HG02884 (cell line): ENCODE measurements around the gene KLK2.

Experiments used
- ATAC-seq: cut with Tn5 transposase; IDR thresholded peaks from one replicate; pipeline ENCODE4 v1.9.1; 2021; ENCODE audit warnings: mild to moderate bottlenecking, moderate library complexity; ENCODE audit not compliant: unreplicated experiment

Gene KLK2

DNA sequence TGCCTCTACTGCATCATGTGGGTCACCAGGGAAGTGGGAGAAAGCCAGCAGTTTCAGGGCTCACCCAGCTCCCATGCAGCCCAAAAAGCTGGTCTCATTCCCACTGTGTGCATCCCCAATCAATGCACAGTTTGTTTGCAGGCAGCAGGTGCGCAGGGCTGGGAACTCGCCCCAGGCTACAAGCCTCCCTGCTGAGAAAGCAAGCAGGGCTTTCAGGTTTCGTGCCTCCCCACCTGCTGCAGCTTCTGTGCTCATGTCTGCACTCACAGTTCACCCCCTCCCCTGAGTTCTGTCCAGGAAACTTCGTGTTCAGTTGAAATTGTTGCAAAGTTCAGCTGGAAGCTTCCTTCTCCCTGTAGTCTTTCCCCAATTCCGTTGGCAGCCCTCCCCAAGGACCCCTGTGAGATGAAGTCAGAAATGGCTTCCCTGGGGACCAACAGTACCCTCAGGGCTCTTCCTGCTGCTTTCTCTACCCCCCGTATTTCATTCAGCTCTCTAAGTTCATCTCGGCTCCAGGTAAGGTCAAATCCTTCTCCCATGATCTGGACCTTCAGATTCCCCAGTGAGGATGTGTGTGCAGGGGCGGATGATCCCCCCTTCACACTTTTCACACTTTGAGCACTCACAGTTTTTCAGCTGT lies 28.8 kb upstream of the KLK2 start:
- ATAC-seq, result no peak

DNA sequence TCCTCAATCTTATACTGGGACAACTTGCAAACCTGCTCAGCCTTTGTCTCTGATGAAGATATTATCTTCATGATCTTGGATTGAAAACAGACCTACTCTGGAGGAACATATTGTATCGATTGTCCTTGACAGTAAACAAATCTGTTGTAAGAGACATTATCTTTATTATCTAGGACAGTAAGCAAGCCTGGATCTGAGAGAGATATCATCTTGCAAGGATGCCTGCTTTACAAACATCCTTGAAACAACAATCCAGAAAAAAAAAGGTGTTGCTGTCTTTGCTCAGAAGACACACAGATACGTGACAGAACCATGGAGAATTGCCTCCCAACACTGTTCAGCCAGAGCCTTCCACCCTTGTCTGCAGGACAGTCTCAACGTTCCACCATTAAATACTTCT lies 22.5 kb upstream of the KLK2 start:
- no peak for ATAC-seq

DNA sequence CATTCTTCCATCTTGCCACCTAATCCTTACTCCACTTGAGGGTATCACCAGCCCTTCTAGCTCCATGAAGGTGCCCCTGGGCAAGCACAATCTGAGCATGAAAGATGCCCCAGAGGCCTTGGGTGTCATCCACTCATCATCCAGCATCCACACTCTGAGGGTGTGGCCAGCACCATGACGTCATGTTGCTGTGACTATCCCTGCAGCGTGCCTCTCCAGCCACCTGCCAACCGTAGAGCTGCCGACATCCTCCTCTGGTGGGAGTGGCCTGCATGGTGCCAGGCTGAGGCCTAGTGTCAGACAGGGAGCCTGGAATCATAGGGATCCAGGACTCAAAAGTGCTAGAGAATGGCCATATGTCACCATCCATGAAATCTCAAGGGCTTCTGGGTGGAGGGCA lies 21.6 kb upstream of the KLK2 start:
- no peak for ATAC-seq

DNA sequence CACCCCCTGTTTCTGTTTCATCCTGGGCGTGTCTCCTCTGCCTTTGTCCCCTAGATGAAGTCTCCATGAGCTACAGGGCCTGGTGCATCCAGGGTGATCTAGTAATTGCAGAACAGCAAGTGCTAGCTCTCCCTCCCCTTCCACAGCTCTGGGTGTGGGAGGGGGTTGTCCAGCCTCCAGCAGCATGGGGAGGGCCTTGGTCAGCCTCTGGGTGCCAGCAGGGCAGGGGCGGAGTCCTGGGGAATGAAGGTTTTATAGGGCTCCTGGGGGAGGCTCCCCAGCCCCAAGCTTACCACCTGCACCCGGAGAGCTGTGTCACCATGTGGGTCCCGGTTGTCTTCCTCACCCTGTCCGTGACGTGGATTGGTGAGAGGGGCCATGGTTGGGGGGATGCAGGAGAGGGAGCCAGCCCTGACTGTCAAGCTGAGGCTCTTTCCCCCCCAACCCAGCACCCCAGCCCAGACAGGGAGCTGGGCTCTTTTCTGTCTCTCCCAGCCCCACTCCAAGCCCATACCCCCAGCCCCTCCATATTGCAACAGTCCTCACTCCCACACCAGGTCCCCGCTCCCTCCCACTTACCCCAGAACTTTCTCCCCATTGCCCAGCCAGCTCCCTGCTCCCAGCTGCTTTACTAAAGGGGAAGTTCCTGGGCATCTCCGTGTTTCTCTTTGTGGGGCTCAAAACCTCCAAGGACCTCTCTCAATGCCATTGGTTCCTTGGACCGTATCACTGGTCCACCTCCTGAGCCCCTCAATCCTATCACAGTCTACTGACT lies 18.4 kb upstream of the KLK2 start, which contains the start of gene KLK3:
KLK3 (plus strand) TSS at position 280 of the 775 bp plus-strand sequence; CDS start at position 321, 41 bp downstream.
- ATAC-seq, result no peak

DNA sequence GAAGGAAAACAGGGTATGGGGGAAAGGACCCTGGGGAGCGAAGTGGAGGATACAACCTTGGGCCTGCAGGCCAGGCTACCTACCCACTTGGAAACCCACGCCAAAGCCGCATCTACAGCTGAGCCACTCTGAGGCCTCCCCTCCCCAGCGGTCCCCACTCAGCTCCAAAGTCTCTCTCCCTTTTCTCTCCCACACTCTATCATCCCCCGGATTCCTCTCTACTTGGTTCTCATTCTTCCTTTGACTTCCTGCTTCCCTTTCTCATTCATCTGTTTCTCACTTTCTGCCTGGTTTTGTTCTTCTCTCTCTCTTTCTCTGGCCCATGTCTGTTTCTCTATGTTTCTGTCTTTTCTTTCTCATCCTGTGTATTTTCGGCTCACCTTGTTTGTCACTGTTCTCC lies 15.9 kb upstream of the KLK2 start:
- ATAC-seq, result no peak

DNA sequence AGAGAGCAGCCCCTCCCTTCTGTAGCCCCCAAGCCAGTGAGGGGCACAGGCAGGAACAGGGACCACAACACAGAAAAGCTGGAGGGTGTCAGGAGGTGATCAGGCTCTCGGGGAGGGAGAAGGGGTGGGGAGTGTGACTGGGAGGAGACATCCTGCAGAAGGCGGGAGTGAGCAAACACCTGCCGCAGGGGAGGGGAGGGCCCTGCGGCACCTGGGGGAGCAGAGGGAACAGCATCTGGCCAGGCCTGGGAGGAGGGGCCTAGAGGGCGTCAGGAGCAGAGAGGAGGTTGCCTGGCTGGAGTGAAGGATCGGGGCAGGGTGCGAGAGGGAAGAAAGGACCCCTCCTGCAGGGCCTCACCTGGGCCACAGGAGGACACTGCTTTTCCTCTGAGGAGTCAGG lies 14.4 kb upstream of the KLK2 start:
- no peak for ATAC-seq

DNA sequence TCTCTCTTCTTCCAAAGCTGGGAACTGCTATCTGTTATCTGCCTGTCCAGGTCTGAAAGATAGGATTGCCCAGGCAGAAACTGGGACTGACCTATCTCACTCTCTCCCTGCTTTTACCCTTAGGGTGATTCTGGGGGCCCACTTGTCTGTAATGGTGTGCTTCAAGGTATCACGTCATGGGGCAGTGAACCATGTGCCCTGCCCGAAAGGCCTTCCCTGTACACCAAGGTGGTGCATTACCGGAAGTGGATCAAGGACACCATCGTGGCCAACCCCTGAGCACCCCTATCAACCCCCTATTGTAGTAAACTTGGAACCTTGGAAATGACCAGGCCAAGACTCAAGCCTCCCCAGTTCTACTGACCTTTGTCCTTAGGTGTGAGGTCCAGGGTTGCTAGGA lies 13.4 kb upstream of the KLK2 start:
- ATAC-seq, result no peak

DNA sequence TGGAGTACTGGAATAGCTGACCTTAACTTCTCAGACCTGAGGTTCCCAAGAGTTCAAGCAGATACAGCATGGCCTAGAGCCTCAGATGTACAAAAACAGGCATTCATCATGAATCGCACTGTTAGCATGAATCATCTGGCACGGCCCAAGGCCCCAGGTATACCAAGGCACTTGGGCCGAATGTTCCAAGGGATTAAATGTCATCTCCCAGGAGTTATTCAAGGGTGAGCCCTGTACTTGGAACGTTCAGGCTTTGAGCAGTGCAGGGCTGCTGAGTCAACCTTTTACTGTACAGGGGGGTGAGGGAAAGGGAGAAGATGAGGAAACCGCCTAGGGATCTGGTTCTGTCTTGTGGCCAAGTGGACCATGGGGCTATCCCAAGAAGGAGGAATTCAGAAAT lies 12.2 kb upstream of the KLK2 start:
- no peak for ATAC-seq

DNA sequence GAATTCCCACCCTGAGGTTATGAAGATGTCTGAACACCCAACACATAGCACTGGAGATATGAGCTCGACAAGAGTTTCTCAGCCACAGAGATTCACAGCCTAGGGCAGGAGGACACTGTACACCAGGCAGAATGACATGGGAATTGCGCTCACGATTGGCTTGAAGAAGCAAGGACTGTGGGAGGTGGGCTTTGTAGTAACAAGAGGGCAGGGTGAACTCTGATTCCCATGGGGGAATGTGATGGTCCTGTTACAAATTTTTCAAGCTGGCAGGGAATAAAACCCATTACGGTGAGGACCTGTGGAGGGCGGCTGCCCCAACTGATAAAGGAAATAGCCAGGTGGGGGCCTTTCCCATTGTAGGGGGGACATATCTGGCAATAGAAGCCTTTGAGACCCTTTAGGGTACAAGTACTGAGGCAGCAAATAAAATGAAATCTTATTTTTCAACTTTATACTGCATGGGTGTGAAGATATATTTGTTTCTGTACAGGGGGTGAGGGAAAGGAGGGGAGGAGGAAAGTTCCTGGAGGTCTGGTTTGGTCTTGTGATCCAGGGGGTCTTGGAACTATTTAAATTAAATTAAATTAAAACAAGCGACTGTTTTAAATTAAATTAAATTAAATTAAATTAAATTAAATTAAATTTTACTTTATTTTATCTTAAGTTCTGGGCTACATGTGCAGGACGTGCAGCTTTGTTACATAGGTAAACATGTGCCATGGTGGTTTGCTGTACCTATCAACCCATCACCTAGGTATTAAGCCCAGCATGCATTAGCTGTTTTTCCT lies 11.5 kb upstream of the KLK2 start:
- ATAC-seq, result no peak

DNA sequence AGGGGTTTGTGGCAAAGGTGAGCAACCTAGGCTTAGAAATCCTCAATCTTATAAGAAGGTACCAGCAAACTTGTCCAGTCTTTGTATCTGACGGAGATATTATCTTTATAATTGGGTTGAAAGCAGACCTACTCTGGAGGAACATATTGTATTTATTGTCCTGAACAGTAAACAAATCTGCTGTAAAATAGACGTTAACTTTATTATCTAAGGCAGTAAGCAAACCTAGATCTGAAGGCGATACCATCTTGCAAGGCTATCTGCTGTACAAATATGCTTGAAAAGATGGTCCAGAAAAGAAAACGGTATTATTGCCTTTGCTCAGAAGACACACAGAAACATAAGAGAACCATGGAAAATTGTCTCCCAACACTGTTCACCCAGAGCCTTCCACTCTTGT lies 3.8 kb upstream of the KLK2 start:
- no peak for ATAC-seq

DNA sequence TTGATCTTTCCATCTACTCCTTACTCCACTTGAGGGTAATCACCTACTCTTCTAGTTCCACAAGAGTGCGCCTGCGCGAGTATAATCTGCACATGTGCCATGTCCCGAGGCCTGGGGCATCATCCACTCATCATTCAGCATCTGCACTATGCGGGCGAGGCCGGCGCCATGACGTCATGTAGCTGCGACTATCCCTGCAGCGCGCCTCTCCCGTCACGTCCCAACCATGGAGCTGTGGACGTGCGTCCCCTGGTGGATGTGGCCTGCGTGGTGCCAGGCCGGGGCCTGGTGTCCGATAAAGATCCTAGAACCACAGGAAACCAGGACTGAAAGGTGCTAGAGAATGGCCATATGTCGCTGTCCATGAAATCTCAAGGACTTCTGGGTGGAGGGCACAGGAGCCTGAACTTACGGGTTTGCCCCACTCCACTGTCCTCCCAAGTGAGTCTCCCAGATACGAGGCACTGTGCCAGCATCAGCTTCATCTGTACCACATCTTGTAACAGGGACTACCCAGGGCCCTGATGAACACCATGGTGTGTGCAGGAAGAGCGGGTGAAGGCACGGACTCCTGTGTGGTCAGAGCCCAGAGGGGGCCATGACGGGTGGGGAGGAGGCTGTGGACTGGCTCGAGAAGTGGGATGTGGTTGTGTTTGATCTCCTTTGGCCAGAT lies 2.7 kb upstream of the KLK2 start:
- no peak for ATAC-seq

DNA sequence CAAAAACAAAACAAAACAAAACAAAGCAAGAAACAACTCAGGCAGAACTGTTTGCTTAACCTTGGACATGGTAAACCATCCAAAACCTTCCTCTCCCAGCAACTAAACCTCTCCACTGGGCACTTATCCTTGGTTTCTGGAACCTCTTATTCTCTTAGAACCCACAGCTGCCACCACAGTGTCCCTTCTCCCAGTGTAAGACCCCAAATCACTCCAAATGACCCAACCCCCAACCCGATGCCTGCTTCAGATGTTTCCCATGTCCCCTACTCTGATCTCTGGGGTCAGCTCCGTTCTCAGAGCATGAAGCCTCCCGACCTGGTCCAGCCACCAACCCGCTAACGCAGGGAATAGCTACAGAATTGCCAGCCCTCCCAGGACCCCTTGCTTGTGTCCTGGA lies 972 bp downstream of the KLK2 start:
- no peak for ATAC-seq

DNA sequence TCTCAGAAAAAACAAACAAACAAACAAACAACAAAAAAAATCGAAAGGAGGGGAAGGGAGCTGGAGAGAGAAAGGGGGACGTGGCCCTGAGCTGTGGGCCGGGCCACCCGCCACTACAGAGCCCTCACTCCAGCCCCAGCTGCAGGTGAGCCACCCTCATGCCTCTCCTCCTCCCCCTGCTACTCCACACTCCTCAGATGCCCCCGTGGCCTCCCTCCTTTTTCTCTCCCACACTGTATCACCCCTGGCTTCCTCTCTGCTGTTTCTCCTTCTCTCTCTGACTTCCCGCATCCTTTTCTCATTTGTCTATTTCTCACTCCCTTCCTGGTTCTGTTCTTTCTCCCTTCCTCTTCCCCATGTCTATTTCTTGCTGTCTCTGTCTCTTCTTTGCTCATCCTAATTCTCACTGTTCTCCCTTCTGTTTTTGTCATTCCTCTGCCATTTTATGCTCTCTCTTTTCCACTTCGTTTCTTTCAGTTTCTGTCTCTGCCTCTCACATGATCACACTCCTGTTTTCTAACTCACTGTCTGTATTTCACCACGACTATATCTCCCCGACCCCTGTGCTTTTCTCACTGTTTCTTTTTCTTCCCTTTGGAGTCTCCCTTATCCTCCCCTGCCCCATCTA lies 2.7 kb downstream of the KLK2 start:
- ATAC-seq, result no peak

DNA sequence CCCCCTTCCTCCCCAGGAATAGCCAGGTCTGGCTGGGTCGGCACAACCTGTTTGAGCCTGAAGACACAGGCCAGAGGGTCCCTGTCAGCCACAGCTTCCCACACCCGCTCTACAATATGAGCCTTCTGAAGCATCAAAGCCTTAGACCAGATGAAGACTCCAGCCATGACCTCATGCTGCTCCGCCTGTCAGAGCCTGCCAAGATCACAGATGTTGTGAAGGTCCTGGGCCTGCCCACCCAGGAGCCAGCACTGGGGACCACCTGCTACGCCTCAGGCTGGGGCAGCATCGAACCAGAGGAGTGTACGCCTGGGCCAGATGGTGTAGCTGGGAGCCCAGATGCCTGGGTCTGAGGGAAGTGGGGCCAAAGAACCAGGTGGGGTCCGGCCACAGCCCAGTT lies 3.2 kb downstream of the KLK2 start:
- no peak for ATAC-seq

DNA sequence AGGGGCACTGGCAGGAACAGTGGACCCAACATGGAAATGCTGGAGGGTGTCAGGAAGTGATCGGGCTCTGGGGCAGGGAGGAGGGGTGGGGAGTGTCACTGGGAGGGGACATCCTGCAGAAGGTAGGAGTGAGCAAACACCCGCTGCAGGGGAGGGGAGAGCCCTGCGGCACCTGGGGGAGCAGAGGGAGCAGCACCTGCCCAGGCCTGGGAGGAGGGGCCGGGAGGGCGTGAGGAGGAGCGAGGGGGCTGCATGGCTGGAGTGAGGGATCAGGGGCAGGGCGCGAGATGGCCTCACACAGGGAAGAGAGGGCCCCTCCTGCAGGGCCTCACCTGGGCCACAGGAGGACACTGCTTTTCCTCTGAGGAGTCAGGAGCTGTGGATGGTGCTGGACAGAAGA lies 4.1 kb downstream of the KLK2 start:
- no peak for ATAC-seq

DNA sequence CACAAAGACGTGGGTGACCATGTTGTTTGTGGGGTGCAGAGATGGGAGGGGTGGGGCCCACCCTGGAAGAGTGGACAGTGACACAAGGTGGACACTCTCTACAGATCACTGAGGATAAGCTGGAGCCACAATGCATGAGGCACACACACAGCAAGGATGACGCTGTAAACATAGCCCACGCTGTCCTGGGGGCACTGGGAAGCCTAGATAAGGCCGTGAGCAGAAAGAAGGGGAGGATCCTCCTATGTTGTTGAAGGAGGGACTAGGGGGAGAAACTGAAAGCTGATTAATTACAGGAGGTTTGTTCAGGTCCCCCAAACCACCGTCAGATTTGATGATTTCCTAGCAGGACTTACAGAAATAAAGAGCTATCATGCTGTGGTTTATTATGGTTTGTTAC lies 5.6 kb downstream of the KLK2 start:
- no peak for ATAC-seq

DNA sequence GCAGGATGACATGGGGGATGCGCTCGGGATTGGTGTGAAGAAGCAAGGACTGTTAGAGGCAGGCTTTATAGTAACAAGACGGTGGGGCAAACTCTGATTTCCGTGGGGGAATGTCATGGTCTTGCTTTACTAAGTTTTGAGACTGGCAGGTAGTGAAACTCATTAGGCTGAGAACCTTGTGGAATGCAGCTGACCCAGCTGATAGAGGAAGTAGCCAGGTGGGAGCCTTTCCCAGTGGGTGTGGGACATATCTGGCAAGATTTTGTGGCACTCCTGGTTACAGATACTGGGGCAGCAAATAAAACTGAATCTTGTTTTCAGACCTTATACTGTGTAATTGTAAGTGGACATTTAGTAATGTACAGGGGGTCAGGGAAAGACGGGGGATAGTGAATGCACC lies 7.0 kb downstream of the KLK2 start:
- ATAC-seq, result no peak

DNA sequence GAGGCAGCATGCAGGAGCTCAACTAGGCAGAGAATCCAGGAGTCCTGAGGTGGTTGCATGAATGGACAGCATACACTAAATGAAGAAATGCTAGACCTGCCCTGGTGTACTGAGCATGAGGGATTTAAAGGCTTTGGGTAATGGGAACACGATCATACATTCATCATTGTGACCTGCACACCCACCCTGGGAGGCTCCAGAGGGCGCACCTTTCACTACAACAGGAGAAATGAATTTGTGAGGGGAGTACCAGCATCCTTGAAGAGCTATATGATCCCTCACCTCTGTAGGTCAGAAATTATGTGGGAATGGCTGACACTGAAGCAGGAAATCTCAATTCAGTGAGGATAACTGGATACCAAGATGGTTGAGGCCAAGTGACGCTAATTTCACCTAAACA lies 8.9 kb downstream of the KLK2 start:
- no peak for ATAC-seq

DNA sequence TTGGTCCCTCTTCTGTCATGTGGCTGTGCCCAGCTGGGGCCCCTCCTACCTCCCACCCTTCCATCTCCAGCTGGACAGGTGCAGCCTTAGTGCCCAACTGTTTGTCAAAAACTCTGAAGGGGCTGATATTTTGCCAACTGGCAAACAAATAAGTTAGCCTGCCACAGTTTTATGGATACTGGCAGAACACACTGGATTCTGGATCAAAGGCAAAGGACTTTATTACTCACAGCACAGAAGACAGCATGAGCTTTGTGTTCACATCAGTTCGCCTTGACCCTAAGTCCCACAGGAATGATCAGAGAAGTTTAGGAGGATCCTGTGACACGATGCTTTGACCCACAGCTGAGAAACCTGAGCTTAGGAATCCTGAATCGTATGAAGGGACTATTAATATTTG lies 16.4 kb downstream of the KLK2 start:
- no peak for ATAC-seq

DNA sequence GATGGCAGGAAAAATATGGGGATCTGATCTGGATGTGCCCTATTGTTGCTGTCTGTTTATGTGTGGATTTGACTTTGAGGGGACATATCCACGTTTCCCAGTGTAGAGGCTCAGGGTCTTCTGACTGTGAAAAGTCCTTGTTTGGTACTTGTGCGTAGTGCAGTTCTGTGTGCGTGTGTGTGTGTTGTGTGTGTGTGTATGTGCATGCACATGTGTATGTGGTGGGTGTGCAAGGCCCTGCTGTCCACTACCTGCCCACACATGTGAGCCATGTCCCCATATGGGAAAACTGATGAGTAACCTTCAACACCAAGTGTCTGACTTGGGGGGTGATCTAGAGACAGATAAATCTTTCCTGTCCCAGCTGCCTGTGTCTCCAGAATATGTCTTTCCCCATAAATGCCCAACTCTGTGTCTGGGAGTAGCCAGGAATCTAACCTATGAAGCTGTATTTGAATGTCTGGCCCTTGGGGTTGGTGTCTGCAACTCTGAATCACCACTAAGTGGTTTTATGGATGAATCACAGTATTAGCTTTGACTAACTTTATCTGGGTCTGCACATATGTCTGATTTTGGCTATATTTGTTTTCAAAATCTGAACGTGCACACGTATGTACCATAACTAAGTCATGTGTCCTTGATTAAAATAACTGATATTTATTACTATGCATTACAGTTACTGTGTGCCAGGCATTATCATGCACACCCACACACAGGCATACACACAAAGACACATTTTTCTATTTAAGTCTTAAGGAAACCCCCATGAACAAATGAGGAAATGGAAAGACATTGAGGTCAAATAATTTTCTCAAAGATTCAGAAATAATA lies 17.4 kb downstream of the KLK2 start:
- ATAC-seq, result no peak
